K562 (cell line): ENCODE data around the gene TNFAIP3.

Experiments used
- CBFA2T2 ChIP-seq: fragments of 450-650 bp; conservative IDR thresholded peaks from 2 replicates; pipeline ENCODE4 v1.6.1; 2017; ENCODE audit warnings: mild to moderate bottlenecking
- CHAMP1 ChIP-seq: fragments of 450-650 bp; IDR thresholded peaks from 2 replicates; pipeline ENCODE4 v1.6.1; 2016; ENCODE audit warnings: mild to moderate bottlenecking
- CREM ChIP-seq: IDR thresholded peaks from 2 replicates; pipeline ENCODE4 v1.6.1; 2014; ENCODE audit warnings: antibody characterized with exemption, low read depth
- CTCF ChIP-seq, 3 experiments: IDR thresholded peaks in 2 of 3; conservative IDR thresholded peaks in 1 of 3; 2 replicates each; pipeline ENCODE4 v1.5.1; 2011 to 2012; ENCODE audit warnings: low read length in 3 of 3, mild to moderate bottlenecking in 3 of 3, control low read depth in 2 of 3, improper control_type of control experiment in 1 of 3, inconsistent platforms in 1 of 3, low read depth in 1 of 3, mixed read lengths in 1 of 3, moderate library complexity in 1 of 3; ENCODE audit not compliant: insufficient read depth in 2 of 3
- CXXC5 ChIP-seq: fragments of 250-450 bp; sonication (Bioruptor Pico); IDR thresholded peaks from 2 replicates; pipeline ENCODE4 v1.8.0; 2022; ENCODE audit warnings: inconsistent platforms, mild to moderate bottlenecking, moderate library complexity
- IRF2 ChIP-seq: sonication (generic); formaldehyde crosslinking; IDR thresholded peaks from 2 replicates; pipeline ENCODE4 v1.8.1; 2022; ENCODE audit warnings: mild to moderate bottlenecking, missing genetic modification reagents
- JUND ChIP-seq, 2 experiments: IDR thresholded peaks; 2 replicates in 1 of 2; 3 replicates in 1 of 2; pipeline ENCODE4 v1.6.1; 2011; ENCODE audit warnings: borderline replicate concordance in 2 of 2, low read depth in 2 of 2, low read length in 2 of 2, improper control_type of control experiment in 1 of 2, missing biosample characterization in 1 of 2, missing genetic modification characterization in 1 of 2, missing genetic modification reagents in 1 of 2
- MTA2 ChIP-seq: fragments of 450-650 bp; IDR thresholded peaks from 2 replicates; pipeline ENCODE4 v1.6.1; 2016; ENCODE audit warnings: low read depth
- PATZ1 ChIP-seq: fragments of 250-450 bp; sonication (Bioruptor Pico); IDR thresholded peaks from 2 replicates; pipeline ENCODE4 v1.5.0; 2020; ENCODE audit warnings: mild to moderate bottlenecking, borderline replicate concordance
- POLR2A ChIP-seq: fragments of 450-650 bp; conservative IDR thresholded peaks from 2 replicates; pipeline ENCODE4 v1.6.1; 2016
- RFX5 ChIP-seq: IDR thresholded peaks from 2 replicates; pipeline ENCODE4 v1.6.1; 2011; ENCODE audit warnings: low read depth, mild to moderate bottlenecking, improper control_type of control experiment, low read length
- TEAD4 ChIP-seq, 2 experiments: sonication (generic) in 1 of 2; formaldehyde crosslinking in 1 of 2; IDR thresholded peaks; 2 replicates each; pipeline versions ENCODE4 v1.6.1 to v1.8.0; 2012 to 2022; ENCODE audit warnings: borderline replicate concordance in 1 of 2, inconsistent platforms in 1 of 2, low read length in 1 of 2, mild to moderate bottlenecking in 1 of 2, missing genetic modification reagents in 1 of 2
- XRCC5 ChIP-seq: fragments of 200-400 bp; formaldehyde crosslinking; IDR thresholded peaks from 2 replicates; pipeline ENCODE4 v1.6.1; 2017; ENCODE audit warnings: low read depth, mild to moderate bottlenecking, low read length
- ZNF431 ChIP-seq: sonication (generic); formaldehyde crosslinking; IDR thresholded peaks from 2 replicates; pipeline ENCODE4 v1.8.0; 2022; ENCODE audit warnings: mild to moderate bottlenecking, missing genetic modification reagents

GRCh38 chr6:137907170-137907569, 40.1 kb downstream of the TNFAIP3 start:
- no peak for TF ChIP-seq CTCF (IDR thresholded peaks at IDR 0.05 in 2 of 3, conservative IDR thresholded peaks at IDR 0.05 in 1 of 3; ENCODE audit: insufficient read depth in 2 of 3, low read depth in 1 of 3, low read length in 3 of 3)
- no peak for TF ChIP-seq POLR2A
- TF ChIP-seq MTA2, result no peak
- TF ChIP-seq RFX5, result no peak
- no peak for TF ChIP-seq ZNF431 (CRISPR knock-in tag)
- no peak for TF ChIP-seq TEAD4 (IDR thresholded peaks at IDR 0.05; ENCODE audit: low read length)
- no peak for TF ChIP-seq TEAD4 (CRISPR knock-in tag; IDR thresholded peaks at IDR 0.05; ENCODE audit: borderline replicate concordance)
- no peak for TF ChIP-seq CREM
- no peak for TF ChIP-seq XRCC5
- no peak for TF ChIP-seq CHAMP1
- no peak for TF ChIP-seq IRF2 (CRISPR knock-in tag)
- no peak for TF ChIP-seq CXXC5 (CRISPR knock-in tag)
- no peak for TF ChIP-seq PATZ1 (CRISPR knock-in tag)
- no peak for TF ChIP-seq JUND (IDR thresholded peaks at IDR 0.05; ENCODE audit: borderline replicate concordance, low read depth, low read length)
- TF ChIP-seq JUND (tag; IDR thresholded peaks at IDR 0.05; ENCODE audit: borderline replicate concordance, low read depth, low read length), result no peak
- no peak for TF ChIP-seq CBFA2T2
